Measurements from ENCODE around the gene CYP1A1.
"Not testable (repeated sequence)": the region's sequence is repeated elsewhere in the genome, so short reads cannot be mapped to it uniquely, and the experiment has no call there.

The CYP1A1 gene

DNA sequence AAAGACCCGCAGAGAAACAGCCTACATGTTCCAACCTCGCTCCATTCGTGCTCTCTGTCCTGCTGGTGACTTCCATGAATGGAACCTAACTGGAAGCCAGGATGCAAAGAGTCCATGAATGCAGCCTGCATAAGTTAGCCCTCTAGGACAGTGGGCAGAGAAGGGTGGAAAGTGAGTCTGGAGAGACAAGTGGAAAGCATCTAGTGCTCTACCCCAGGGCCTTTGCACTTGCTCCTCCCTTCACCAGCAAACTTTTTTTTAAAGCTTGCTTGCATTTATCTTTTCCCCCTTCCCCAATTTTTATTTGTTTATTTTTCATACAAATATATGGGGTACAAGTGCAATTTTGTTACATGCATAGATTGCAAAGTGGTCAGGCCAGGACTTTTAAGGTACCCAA is 7.9 kb upstream of the CYP1A1 start:
- DNase-seq, result no peak

DNA sequence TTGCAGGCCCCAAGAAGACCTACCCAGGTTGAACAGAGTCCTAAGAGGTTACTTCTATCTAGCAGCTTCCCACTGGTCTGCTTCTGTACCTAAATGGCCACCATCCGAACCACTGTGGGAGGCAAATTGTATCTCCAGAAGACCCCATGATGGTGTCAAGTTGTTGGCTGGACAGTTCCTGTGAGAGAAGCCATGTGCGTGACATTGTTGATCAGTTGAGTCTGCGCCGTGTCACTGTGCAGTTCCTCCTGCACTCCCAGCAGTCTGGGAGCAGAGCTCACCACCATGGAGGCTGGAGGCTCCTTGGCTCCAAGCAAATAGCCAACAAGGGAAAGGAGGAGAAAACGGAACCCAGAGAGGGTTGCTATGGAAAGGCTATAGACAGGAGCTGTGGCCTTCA is 7.5 kb upstream of the CYP1A1 start:
- no peak for DNase-seq

DNA sequence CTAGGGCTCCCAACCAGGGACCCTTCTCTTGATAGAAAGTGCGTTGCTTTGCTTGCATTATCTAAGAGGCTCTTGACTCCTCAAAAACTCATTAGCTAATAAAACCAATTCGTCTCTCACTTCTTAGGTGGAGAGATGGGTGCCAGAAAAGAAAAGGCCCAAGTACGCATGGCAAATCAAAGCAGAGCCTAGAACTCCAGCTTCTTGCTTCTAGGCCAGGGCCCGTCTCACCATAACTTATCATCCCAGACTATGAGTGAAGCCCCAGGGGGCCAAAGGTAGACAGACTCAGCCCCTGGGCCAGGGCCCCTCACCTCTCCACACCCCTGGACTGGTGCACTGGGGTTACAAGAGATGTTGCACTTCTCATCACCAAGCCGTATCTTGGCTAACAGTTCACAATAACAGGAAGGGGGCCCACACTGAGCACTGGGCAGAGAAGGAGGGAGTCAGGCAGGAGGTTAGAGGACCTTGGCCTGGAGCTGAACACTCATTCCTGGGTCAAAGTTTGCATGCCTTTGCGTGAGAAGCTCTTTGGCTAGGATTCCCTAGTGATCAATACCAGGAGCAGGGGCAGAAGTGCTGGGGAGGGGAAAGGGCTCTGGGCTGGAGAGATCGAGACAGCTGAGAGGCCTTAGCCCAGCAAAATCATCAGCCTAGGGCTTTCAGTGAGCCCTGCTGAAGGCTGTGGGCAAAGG is 5.4 kb upstream of the CYP1A1 start:
- no peak for DNase-seq

DNA sequence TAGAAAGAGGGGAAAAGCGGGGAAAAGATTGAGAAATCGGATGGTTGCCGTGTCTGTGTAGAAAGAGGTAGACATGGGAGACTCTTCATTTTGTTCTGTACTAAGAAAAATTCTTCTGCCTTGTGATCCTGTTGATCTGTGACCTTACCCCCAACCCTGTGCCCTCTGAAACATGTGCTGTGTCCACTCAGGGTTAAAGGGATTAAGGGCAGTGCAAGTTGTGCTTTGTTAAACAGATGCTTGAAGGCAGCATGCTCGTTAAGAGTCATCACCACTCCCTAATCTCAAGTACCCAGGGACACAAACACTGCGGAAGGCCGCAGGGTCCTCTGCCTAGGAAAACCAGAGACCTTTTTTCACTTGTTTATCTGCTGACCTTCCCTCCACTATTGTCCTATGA is 4.0 kb upstream of the CYP1A1 start:
- not testable (repeated sequence) for DNase-seq

DNA sequence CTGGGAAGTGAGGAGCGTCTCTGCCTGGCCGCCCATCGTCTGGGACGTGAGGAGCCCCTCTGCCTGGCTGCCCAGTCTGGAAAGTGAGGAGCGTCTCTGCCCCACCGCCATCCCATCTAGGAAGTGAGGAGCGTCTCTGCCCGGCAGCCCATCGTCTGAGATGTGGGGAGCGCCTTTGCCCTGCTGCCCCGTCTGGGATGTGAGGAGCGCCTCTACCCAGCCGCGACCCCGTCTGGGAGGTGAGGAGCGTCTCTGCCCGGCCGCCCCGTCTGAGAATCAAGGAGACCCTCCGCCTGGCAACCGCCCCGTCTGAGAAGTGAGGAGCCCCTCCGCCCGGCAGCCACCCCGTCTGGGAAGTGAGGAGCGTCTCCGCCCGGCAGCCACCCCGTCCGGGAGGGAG is 3.4 kb upstream of the CYP1A1 start:
- DNase-seq, result not testable (repeated sequence)

DNA sequence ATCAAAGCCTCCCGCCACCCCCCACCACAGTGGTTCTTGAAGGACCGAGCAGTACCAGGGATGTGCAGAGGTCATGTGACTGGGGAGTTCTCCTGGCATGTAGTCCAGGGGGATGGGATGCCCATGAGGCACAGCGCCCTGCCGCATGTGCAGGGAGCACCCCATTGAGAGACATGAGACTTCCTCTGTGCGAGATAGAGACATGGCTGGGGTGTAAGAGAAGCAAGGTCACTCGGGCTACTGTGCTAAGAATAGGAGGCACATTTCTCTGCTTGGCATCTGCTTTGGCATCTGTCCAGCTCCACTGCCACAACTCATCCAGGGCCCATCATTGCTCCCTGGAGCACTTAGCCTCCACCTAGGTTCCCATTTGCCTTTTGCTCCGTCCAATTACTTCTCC is 2.4 kb upstream of the CYP1A1 start:
- DNase-seq, result no peak

DNA sequence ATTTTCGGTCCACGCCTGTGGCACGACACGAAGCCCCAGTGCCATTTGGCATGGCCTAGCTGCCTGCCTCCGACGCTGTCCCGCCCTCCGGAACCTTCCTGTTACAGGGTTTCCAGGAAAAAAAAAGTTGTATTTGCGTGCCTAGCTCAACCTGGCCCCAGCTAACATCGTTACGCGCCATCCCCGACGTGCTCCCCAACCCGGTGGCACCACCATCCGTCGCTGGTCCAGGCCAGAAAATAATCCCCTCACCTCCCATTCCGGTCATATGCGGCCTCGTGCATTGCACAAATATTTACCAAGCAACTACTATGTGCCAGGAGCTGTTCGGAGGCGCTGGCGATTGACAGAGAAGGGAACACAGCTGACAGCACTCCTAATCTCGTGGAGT is 1.4 kb upstream of the CYP1A1 start:
- DNase-seq, result no peak

DNA sequence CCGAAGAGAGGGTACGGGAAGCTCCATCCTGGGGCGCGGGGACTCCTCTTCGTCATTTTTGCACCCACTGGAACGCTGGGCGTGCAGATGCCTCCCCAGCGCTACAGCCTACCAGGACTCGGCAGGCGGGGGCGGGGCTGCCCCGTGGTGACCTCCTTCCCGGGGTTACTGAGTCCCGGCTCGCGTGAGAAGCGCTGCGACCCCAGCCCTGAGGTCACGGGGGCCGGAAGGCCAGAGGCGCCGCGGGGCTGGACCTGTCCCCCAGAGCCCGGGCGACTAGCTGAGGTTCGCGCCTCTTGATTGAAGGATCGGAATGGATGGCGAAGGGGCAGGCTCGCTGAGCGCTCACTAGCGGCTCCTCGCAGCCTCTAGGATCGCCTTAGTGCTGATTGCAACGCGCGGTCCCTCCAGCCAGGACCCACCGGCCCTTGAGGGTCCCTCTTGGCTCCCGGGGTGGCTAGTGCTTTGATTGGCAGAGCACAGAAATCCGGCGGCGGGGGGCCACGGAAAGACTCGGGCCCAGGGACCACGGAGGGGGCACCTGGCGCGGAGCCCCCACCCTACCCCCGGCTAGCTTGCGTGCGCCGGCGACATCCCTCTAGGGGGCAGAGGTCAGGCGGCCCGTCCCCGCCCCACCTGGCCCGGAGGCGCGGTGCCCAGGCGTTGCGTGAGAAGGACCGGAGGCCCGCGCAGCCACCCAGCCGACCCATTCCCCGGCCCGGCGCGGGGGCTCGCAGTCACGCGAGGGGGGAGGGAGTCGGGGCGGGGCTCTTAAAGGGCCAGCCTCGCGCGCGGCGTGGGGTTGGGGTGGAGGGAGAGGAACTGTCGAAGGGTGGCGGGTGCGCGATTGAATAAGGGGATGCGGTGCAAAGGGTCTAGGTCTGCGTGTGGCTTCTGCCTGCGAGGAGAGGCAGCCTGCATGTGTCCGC is 781 bp upstream of the CYP1A1 start:
- peak in 1 of 2 experiments; percentile 37 for DNase-seq

DNA sequence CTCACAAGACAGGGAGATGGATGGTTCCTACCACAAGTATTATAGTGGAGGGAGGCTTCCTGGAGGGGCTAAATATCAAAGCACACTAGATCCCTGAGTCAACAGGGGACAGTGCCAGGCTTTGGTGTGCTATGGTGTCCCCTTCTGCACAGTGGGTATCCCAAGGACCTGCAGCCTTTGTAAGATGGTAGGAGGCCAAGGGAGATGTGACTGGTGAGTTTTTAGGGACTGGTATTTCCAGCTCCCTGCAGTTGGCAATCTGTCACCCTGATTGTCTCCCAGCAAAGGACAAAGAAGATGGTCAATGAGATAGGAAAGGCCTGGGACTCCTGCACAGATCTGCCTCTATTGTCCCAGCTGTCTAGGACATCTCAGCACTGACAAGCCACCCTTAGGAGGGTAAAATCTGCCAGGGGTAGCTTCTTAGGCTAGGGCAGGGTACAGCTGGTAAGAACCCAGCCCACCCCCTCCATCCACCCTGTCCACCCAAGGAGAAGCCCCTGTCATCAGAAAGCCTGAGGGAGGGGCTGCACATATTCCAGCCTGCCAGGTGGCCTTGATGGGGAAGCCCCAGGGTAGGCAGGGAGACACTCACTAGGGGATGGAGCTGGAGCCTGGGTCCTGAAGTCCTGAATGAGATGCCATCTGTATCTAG is 631 bp downstream of the CYP1A1 start:
- no peak for DNase-seq

DNA sequence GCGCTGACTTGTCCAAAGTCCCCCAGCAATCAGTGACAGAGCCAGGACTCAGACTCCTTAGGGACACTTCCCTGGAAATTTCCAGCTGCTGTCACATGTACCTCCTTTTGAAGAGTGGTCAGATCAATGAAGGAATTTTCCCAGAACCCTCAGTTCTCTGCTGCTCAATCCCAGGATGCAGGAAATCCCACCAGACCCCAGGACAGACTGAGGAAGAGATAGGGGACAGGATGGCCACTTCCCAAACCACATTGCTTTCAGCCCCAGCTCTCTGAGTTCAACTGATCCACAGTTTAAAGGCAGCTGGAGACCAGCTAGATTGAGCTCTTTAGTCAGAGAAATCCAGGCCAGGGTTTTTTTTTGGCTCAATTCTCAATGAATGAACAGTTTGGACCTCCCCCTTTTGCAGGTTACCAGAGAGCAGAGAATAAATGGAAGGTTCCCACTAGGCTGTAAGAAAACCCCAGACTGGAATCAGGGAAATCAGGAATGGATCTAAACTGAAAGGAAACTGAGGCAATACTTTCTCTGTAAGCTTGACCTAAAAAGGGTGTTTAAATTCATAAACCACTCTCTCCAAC is 1.5 kb downstream of the CYP1A1 start:
- DNase-seq, result peak; percentile 49 to 69

DNA sequence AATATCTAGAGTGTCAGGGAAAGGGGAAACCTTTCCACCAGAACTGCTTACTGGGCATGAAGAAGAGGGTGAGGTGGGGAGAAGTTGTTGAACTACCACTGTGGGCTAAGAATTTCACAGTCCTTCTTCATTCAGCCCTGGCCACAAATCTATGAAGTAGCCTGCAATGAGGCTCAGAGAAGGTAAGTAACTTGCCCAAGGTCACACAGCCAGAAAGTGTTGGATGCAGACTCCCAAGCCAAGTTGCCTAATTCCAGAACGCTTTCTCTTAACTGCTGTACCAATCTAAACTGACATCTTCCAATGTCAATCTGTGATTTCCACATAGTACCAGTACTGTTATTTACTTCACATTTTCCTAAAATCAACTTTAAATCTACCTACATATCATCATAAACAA is 2.1 kb downstream of the CYP1A1 start:
- DNase-seq, result no peak

DNA sequence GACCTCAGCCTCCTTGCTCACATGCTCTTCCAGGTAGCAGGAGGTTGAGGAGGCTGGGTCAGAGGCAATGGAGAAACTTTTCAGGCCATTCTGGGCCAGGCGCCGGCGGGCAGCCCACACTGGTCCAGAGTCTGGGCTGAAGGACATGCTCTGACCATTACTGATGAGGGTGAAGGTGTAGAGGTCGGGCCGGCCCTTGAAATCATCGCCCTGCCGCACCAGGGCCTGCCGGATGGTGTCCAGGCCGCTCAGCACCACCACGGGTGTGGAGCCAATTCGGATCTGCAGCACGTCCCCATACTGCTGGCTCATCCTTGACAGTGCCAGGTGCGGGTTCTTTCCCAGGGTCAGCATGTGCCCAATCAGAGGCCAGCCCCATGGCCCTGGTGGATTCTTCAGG is 2.7 kb downstream of the CYP1A1 start:
- no peak for DNase-seq

DNA sequence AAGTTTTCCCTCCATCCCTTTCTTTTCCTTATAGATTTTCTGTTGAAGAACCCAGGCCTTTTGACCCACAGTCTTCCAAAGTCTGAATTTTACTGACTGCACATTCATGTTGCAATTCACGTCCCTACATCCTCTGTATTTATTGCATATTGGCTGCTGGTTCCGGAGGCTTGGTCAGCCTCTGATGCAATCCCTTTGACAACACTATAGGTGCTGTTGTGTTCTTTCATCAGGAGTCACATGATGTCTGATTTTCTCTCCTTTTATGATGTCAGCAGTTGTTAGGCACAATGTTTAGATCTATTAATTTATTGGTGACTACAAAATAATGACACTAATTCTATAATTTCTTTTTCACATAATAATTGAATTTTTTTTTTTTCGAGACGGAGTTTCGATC is 8.7 kb downstream of the CYP1A1 start:
- DNase-seq, result no peak

DNA sequence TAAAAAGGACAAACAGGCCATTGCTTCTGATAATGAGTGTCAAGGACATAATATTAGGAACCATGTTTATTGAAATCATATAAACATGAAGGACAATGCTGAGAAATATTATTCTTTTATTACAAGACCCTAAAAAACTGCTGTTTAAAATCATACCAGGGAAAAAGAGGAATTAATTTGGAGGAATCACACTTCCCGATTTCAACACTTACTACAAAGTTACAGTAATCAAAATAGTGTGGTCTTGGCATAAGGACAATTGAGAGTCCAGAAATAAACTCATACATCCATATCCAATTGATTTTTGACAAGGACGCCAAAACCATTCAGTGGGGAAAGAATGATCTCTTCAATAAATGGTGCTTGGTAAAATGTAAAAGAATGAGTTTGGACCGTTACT is 13.0 kb downstream of the CYP1A1 start:
- no peak for DNase-seq

DNA sequence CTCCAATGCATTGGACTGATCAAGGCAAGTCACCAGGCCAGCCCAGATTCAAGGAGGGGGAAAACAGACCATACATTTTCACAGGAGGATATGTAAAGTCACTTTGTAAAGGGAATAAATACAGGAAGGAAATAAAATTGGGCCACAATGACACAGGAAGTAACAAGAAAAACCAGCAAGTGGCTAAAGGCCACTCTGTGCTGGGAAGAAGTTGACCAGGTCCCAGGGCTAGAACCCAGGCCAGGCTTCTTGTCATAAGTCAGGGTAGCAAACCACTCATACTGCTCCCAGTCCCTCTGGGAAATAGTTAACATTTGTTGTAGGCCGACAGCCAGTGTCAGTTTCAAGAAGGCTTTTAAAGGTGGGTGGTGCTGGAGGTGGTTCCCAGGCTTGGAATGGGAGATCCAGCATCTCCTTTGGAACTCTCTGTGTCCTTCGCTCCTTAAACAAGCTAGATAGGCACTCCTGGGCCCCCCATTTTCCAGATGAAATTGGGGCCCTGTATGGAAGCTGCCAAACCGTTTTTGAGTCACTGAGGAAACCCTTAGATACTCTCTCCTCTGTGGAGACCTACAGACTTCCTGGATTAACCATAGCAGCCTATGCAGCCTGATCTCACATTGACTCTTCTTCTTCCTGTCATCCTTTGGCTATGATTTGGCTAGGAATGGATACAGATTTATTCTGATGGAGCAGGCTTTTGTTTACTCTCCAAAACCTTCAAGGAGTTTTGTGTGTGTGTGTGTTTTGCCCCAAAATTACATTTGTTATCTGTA is 14.8 kb downstream of the CYP1A1 start:
- no peak for DNase-seq

DNA sequence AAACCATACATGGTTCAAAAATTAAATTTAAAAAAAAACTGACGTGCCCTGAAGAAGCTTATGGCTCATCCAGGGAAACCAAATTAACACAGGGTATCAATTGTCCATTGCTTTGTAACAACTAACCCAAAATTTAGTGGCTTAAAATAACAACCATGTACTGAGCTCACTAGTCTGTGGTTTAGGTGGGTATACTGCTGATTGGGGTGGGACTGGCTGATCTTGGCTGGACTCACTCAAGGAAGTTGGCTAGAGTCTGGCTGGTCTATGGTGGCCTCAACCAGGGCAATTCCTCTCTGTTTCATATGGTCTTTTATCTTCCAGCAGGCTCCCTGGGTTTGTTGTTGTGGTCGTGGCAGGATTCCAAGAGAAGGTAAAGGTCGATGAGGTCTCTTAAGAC is 15.4 kb downstream of the CYP1A1 start:
- no peak for DNase-seq

DNA sequence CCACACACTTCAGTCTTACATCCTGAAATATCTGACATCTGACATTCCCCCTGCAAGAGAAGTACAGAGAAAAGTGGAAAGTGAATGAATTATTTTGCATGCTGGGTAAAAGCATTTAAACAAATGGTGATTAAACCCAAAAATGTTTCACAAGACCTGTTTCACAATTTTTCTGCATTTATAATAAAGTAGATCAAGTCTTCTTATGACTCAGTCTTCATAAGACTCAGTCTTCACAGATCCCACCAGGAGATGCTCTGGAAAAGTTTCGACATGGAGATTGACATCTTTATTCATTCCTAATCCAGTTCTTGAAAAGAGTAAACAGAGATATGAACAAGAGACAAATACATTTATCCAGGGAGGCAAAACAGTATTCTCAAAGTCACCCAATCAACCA is 16.3 kb downstream of the CYP1A1 start:
- DNase-seq, result no peak

DNA sequence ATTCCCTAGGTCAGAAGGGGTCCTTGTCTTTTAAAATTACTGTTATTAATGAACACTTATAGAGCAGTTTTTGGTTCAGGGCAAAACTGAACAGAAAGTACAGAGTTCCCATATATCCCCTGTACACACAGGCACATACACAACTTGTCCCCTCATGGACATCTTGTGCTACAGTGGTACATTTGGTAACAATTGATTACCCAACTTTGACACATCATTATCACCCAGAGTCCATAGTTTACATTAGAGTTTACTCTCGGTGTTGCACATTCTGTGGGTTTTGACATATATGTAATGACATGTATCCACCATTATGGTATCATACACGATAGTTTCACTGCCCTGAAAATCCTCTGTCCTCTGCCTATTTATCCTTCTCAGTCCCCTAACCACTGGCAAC is 28.5 kb downstream of the CYP1A1 start:
- no peak for DNase-seq

DNA sequence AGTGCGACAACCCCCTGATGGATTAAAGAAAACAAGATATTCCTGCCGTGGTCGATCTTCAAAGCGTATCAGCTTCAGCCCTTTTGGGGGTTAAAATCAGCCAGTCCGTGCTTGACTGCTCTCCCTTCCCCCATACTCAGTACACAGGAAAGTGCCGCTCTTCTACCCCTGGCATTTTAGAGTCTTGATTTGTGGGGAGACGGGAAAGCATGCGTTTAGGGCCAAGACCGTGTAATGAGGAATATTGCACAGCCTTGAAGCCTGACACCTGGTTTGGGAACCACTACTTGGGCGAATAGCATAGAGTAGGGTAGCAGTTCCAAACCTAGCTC is 29.0 kb downstream of the CYP1A1 start:
- no peak for DNase-seq

DNA sequence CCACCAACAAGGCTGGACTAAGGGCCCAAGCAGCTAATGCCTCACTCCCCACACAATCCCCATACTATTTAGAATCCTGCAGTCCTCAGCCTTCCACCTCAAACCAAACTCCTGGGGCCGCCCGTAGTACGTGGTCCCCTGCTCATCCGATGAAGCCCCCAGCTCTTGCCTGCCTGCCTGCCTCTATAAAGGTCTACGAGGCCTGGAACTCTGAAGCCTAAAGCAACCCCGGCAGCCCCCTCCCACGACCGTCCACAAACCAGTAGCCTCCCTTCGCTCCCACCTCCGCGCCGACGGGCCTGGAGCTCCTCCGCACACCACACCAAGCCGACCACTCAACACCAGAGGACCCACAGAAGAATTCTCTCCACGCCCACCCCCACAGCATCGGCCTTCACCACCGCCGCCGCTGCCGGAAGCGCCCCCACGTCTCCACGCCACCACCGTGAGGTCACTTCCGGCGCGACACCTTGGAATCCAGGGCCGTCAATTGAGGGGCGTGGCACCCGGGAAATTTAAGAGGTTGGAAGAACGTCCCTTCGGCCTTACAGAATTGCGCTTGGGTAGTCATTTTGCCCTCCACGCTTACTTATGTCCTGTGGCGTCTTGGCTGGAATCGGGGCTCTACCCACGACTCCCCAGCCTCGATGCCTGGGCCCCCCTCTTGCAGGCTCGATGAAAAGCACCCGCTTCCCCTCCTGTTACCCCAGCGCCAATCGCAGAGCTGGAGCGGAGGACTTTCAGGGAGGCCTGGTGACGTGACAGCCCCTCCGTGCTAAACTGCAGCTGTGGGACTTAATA is 29.5 kb downstream of the CYP1A1 start, which contains the start of gene EDC3:
EDC3 (minus strand) TSS at position 428 of the 801 bp plus-strand sequence. CDS start 20,900 bp downstream, outside the sequence.
- DNase-seq, result peak; percentile 74 to 84

DNA sequence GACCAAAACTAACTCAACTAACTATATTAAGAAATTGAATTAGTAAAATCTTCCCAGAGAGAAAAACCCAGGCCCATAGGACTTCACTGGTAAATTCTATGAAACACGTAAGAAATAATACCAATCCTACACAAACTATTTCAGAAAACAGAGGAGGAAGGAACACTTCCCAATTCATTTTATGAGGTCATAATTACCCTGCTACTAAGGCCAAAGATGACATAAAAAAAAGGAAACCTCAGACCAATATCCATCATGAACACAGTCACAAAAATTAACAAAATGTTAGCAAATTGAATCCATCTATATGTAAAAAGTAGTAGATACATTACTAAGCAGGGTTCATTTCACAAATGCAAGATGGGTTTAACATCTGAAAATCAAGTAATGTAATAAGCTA is 33.0 kb downstream of the CYP1A1 start:
- no peak for DNase-seq

DNA sequence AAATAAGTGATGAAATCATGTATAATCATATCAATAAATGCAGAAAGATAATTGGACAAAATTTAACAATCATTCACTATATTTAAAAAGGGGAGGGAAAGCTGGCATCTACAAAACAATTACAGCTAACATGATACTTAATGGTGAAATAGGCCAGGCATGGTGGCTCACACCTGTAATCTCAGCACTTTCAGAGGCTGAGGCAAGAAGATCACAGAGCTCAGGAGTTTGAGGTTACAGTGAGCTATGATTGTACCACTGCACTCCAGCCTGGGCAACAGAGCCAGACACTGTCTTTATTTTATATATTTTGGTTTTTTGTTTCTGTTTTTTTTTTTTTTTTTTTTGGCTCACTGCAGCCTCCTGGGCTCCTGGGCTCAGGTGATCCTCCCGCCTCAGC is 41.6 kb downstream of the CYP1A1 start:
- no peak for DNase-seq
